HG03432 (cell line): ENCODE results near the gene C10orf90.

Source experiments
- ATAC-seq: cut with Tn5 transposase; IDR thresholded peaks from one replicate; pipeline ENCODE4 v1.9.1; 2021; ENCODE audit warnings: mild to moderate bottlenecking, moderate library complexity; ENCODE audit not compliant: unreplicated experiment

The C10orf90 gene

GRCh38 chr10:126437635-126438406, 232.7 kb downstream of the C10orf90 start:
- ATAC-seq = no peak

GRCh38 chr10:126434235-126434634, 236.3 kb downstream of the C10orf90 start:
- ATAC-seq = no peak

- no peak for ATAC-seq
Measured at GRCh38 chr10:126433351-126433750, 237.1 kb downstream of the C10orf90 start.

GRCh38 chr10:126432507-126432906, 238.0 kb downstream of the C10orf90 start:
- ATAC-seq = no peak

- ATAC-seq = no peak
Measured at GRCh38 chr10:126431816-126432215, 238.7 kb downstream of the C10orf90 start.

GRCh38 chr10:126430512-126430911, 240.0 kb downstream of the C10orf90 start:
- ATAC-seq = no peak

GRCh38 chr10:126429275-126429674, 241.2 kb downstream of the C10orf90 start:
- no peak for ATAC-seq

GRCh38 chr10:126425489-126426065, 244.9 kb downstream of the C10orf90 start:
- ATAC-seq = no peak

- ATAC-seq = no peak
Measured at GRCh38 chr10:126425032-126425431, 245.5 kb downstream of the C10orf90 start.

- no peak for ATAC-seq
Measured at GRCh38 chr10:126423732-126424491, 246.6 kb downstream of the C10orf90 start.

- no peak for ATAC-seq
Measured at GRCh38 chr10:126422567-126422966, 247.9 kb downstream of the C10orf90 start.

- ATAC-seq = no peak
Measured at GRCh38 chr10:126421756-126422256, 248.7 kb downstream of the C10orf90 start.

GRCh38 chr10:126420567-126421300, 249.8 kb downstream of the C10orf90 start:
- ATAC-seq = no peak

GRCh38 chr10:126417220-126417825, 253.2 kb downstream of the C10orf90 start:
- no peak for ATAC-seq

GRCh38 chr10:126409821-126410220, 260.7 kb downstream of the C10orf90 start:
- no peak for ATAC-seq

GRCh38 chr10:126408953-126409641, 261.4 kb downstream of the C10orf90 start:
- ATAC-seq = no peak

- no peak for ATAC-seq
Measured at GRCh38 chr10:126407831-126408230, 262.7 kb downstream of the C10orf90 start.

- ATAC-seq = no peak
Measured at GRCh38 chr10:126405239-126405775, 265.2 kb downstream of the C10orf90 start.
